Neutrophil (primary cell): ENCODE measurements around the gene EREG.

Experiments used
- H3K27ac ChIP-seq: fragments of 200-600 bp; sonication (generic); 2 replicates; pipeline ENCODE4 v1.5.1; 2016; ENCODE audit warnings: mild to moderate bottlenecking, moderate library complexity
- H3K27me3 ChIP-seq: fragments of 200-600 bp; sonication (generic); 2 replicates; pipeline ENCODE4 v1.6.0; 2016; ENCODE audit warnings: mild to moderate bottlenecking
- H3K36me3 ChIP-seq: fragments of 200-600 bp; sonication (generic); 2 replicates; pipeline ENCODE4 v1.5.1; 2017
- H3K4me1 ChIP-seq, 2 experiments: fragments of 200-600 bp in 1 of 2; sonication (generic) in 1 of 2; 1 replicate in 1 of 2; 2 replicates in 1 of 2; pipeline versions ENCODE4 v1.5.1 to v1.6.1; 2013 to 2016; ENCODE audit warnings: low read depth in 1 of 2, low read length in 1 of 2, mild to moderate bottlenecking in 1 of 2, moderate library complexity in 1 of 2; ENCODE audit not compliant: control insufficient read depth in 1 of 2, insufficient read depth in 1 of 2
- H3K4me3 ChIP-seq, 2 experiments: fragments of 200-600 bp in 1 of 2; sonication (generic) in 1 of 2; 1 replicate in 1 of 2; 2 replicates in 1 of 2; pipeline ENCODE4 v1.5.1; 2013 to 2016; ENCODE audit warnings: low read depth in 1 of 2, low read length in 1 of 2, mild to moderate bottlenecking in 1 of 2, moderate library complexity in 1 of 2
- H3K9me3 ChIP-seq: fragments of 200-600 bp; sonication (generic); 2 replicates; pipeline ENCODE4 v1.5.1; 2016
- CTCF ChIP-seq: fragments of 200-600 bp; sonication (generic); IDR thresholded peaks from 2 replicates; pipeline ENCODE4 v1.5.1; 2016; ENCODE audit warnings: antibody characterized with exemption

Gene EREG

GRCh38 chr4:74433541-74434172 lies 68.7 kb downstream of the EREG start:
- no peaks in the 10 kb centered on the region for H3K36me3 ChIP-seq
- no peaks in the 10 kb centered on the region for H3K27me3 ChIP-seq
- TF ChIP-seq CTCF, result no peak
- H3K4me3 ChIP-seq, result no peak overlapping the region
- peaks cover 0 to 12% of the 10 kb centered on the region in 2 experiments for H3K4me1 ChIP-seq
- H3K9me3 ChIP-seq, result no peaks in the 10 kb centered on the region
- no peak overlapping the region for H3K27ac ChIP-seq

GRCh38 chr4:74435296-74435695 lies 70.4 kb downstream of the EREG start:
- no peaks in the 10 kb centered on the region for H3K27me3 ChIP-seq

GRCh38 chr4:74437866-74438265 lies 72.9 kb downstream of the EREG start:
- Histone ChIP-seq H3K27ac (no peak overlapping the region), H3K4me1 (no peaks in the 10 kb centered on the region), H3K9me3 (no peaks in the 10 kb centered on the region), H3K27me3 (no peaks in the 10 kb centered on the region), H3K4me3 (no peak overlapping the region), H3K36me3 (no peaks in the 10 kb centered on the region)
- TF ChIP-seq CTCF, result no peak

More at GRCh38 chr4:74435296-74435695, 70.4 kb downstream of the EREG start:
- H3K4me1 ChIP-seq, result peaks cover 0 to 12% of the 10 kb centered on the region in 2 experiments
- no peaks in the 10 kb centered on the region for H3K9me3 ChIP-seq
- no peak overlapping the region for H3K27ac ChIP-seq
- TF ChIP-seq CTCF, result no peak
- no peak overlapping the region for H3K4me3 ChIP-seq
- H3K36me3 ChIP-seq, result no peaks in the 10 kb centered on the region
